GM12872 (cell line): Measurements from ENCODE around the gene HAUS3.

Source experiments
- CTCF ChIP-seq: IDR thresholded peaks from 3 replicates; pipeline ENCODE4 v1.5.1; 2011; ENCODE audit warnings: low read depth, mild to moderate bottlenecking, low read length, moderate library complexity; ENCODE audit not compliant: insufficient read depth

Gene HAUS3

GRCh38 chr4:2286904-2287593, 45.1 kb upstream of the HAUS3 start:
- no peak for TF ChIP-seq CTCF

GRCh38 chr4:2285613-2286381, 43.9 kb upstream of the HAUS3 start:
- TF ChIP-seq CTCF: no peak

- TF ChIP-seq CTCF: no peak
These were observed 43.2 kb upstream of the HAUS3 start for GRCh38 chr4:2284934-2285612.

GRCh38 chr4:2284161-2284933, 42.4 kb upstream of the HAUS3 start:
- TF ChIP-seq CTCF: no peak

- TF ChIP-seq CTCF: no peak
These were observed 41.3 kb upstream of the HAUS3 start for GRCh38 chr4:2283199-2283711.

GRCh38 chr4:2281575-2282343, 39.8 kb upstream of the HAUS3 start:
- peak; percentile 37; the same call in 2 of the 3 replicates for TF ChIP-seq CTCF
